HepG2 (cell line): ENCODE results near the gene CD320. TPM values are rescaled to one million over a fixed set of nuclear protein-coding genes. Genes with fewer than 3 reads are reported as not detected.

Source experiments
- CEBPB ChIP-seq: IDR thresholded peaks from 2 replicates; pipeline ENCODE4 v1.6.1; 2011; ENCODE audit warnings: low read depth, low read length, improper control_type of control experiment, borderline replicate concordance
- GABPB1 ChIP-seq: IDR thresholded peaks from 2 replicates; pipeline ENCODE4 v1.6.1; 2016; ENCODE audit warnings: mild to moderate bottlenecking, missing genetic modification reagents, moderate library complexity, missing compliant biosample characterization
- GPN1 ChIP-seq: sonication (generic); formaldehyde crosslinking; IDR thresholded peaks from 2 replicates; pipeline ENCODE4 v1.5.1; 2020; ENCODE audit warnings: missing genetic modification reagents, borderline replicate concordance
- KDM5B ChIP-seq: sonication (generic); formaldehyde crosslinking; IDR thresholded peaks from 2 replicates; pipeline ENCODE4 v1.4.0; 2020; ENCODE audit warnings: missing genetic modification reagents, mild to moderate bottlenecking, borderline replicate concordance
- KLF11 ChIP-seq: IDR thresholded peaks from 2 replicates; pipeline ENCODE4 v1.6.1; 2016; ENCODE audit warnings: missing compliant biosample characterization
- MXI1 ChIP-seq: IDR thresholded peaks from 3 replicates; pipeline ENCODE4 v1.6.1; 2012; ENCODE audit warnings: low read depth, low read length, inconsistent platforms, borderline replicate concordance
- NFYC ChIP-seq: IDR thresholded peaks from 2 replicates; pipeline ENCODE4 v1.6.1; 2016; ENCODE audit warnings: missing genetic modification reagents, missing compliant biosample characterization
- NONO ChIP-seq, 2 experiments: fragments of 450-650 bp in 1 of 2; sonication (generic) in 1 of 2; formaldehyde crosslinking in 1 of 2; IDR thresholded peaks in 1 of 2; conservative IDR thresholded peaks in 1 of 2; 2 replicates each; pipeline versions ENCODE4 v1.6.1 to v1.8.0; 2017 to 2022; ENCODE audit warnings: mild to moderate bottlenecking in 1 of 2, missing genetic modification reagents in 1 of 2, moderate library complexity in 1 of 2
- NR2F6 ChIP-seq, 2 experiments: IDR thresholded peaks; 2 replicates each; pipeline ENCODE4 v1.6.1; 2016; ENCODE audit warnings: antibody characterized with exemption in 1 of 2, mild to moderate bottlenecking in 1 of 2
- POLR2AphosphoS5 ChIP-seq: IDR thresholded peaks from 2 replicates; pipeline ENCODE4 v1.6.1; 2012; ENCODE audit warnings: low read depth, low read length
- RARA ChIP-seq: IDR thresholded peaks from 2 replicates; pipeline ENCODE4 v1.6.1; 2016; ENCODE audit warnings: missing genetic modification reagents, missing compliant biosample characterization
- SAP130 ChIP-seq: IDR thresholded peaks from 2 replicates; pipeline ENCODE4 v1.6.1; 2016; ENCODE audit warnings: low read depth
- ZBTB7B ChIP-seq: sonication (generic); formaldehyde crosslinking; IDR thresholded peaks from 2 replicates; pipeline ENCODE4 v1.4.0; 2020; ENCODE audit warnings: missing genetic modification reagents
- ZFX ChIP-seq: sonication (generic); formaldehyde crosslinking; IDR thresholded peaks from 2 replicates; pipeline ENCODE4 v1.4.0; 2020; ENCODE audit warnings: mild to moderate bottlenecking, low read depth, missing genetic modification reagents, moderate library complexity
- ZMYM4 ChIP-seq: sonication (generic); formaldehyde crosslinking; IDR thresholded peaks from 2 replicates; pipeline ENCODE4 v1.8.1; 2023; ENCODE audit warnings: mild to moderate bottlenecking, missing genetic modification reagents
- ZNF138 ChIP-seq: sonication (generic); formaldehyde crosslinking; IDR thresholded peaks from 2 replicates; pipeline ENCODE4 v1.5.0; 2020; ENCODE audit warnings: mild to moderate bottlenecking, low read depth, missing genetic modification reagents
- ZNF33B ChIP-seq: sonication (generic); formaldehyde crosslinking; IDR thresholded peaks from 2 replicates; pipeline ENCODE4 v1.5.1; 2020; ENCODE audit warnings: mild to moderate bottlenecking, missing genetic modification reagents
- ZNF367 ChIP-seq: sonication (generic); formaldehyde crosslinking; IDR thresholded peaks from 2 replicates; pipeline ENCODE4 v1.4.0; 2020; ENCODE audit warnings: missing genetic modification reagents, borderline replicate concordance
- ZNF501 ChIP-seq: sonication (generic); formaldehyde crosslinking; IDR thresholded peaks from 2 replicates; pipeline ENCODE4 v1.5.1; 2020; ENCODE audit warnings: mild to moderate bottlenecking, moderate library complexity, missing genetic modification reagents
- ZNF570 ChIP-seq: sonication (generic); formaldehyde crosslinking; IDR thresholded peaks from 2 replicates; pipeline ENCODE4 v1.4.0; 2020; ENCODE audit warnings: mild to moderate bottlenecking, missing genetic modification reagents, borderline replicate concordance
- ZNF777 ChIP-seq: sonication (generic); formaldehyde crosslinking; IDR thresholded peaks from 2 replicates; pipeline ENCODE4 v1.4.0; 2020; ENCODE audit warnings: missing genetic modification reagents
- polyA plus RNA-seq, 8 experiments: library from polyadenylated mRNA; depleted of rRNA in 3 of 8; stranded (reverse) in 7 of 8; unstranded in 1 of 8; fragments of >200 nt; fragmentation: Illumina TruSeq in 4 of 8; extraction: Trizol in 4 of 8; gene quantifications; 2 replicates each; pipeline versions ENCODE4 v1.2.1 to v1.2.3, GENCODE V29; 2011 to 2016; ENCODE audit warnings: low read depth in 4 of 8, missing spikeins in 1 of 8, mixed read lengths in 1 of 8; ENCODE audit not compliant: insufficient read depth in 1 of 8
- total RNA-seq, 5 experiments: library from RNA; depleted of rRNA; stranded (reverse); fragments of >200 nt; fragmentation: Illumina TruSeq; extraction: Trizol; gene quantifications; 2 replicates each; pipeline ENCODE4 v1.2.3, GENCODE V29; 2016; ENCODE audit warnings: low read depth in 1 of 5
- TF ChIP-seq, protein P1 (sequence below): sonication (generic); formaldehyde crosslinking; IDR thresholded peaks from 2 replicates; pipeline ENCODE4; 2020; ENCODE audit warnings: missing genetic modification reagents, mild to moderate bottlenecking, borderline replicate concordance
- TF ChIP-seq, protein P2 (sequence below): sonication (generic); formaldehyde crosslinking; IDR thresholded peaks from 2 replicates; pipeline ENCODE4 v1.4.0; 2020; ENCODE audit warnings: missing genetic modification reagents
- TF ChIP-seq, protein P3 (sequence below): sonication (generic); formaldehyde crosslinking; IDR thresholded peaks from 2 replicates; pipeline ENCODE4 v1.4.0; 2020; ENCODE audit warnings: mild to moderate bottlenecking, missing genetic modification reagents
- TF ChIP-seq, protein P4 (sequence below): sonication (generic); formaldehyde crosslinking; IDR thresholded peaks from 2 replicates; pipeline ENCODE4 v1.8.1; 2022; ENCODE audit warnings: mild to moderate bottlenecking, missing genetic modification reagents

The CD320 gene
- total and polyA plus RNA-seq, 2 of the 13 experiments (the other 11 are each of a cell fraction or from before 2014, with no cell fraction given): 83.1 to 99.9 TPM

DNA sequence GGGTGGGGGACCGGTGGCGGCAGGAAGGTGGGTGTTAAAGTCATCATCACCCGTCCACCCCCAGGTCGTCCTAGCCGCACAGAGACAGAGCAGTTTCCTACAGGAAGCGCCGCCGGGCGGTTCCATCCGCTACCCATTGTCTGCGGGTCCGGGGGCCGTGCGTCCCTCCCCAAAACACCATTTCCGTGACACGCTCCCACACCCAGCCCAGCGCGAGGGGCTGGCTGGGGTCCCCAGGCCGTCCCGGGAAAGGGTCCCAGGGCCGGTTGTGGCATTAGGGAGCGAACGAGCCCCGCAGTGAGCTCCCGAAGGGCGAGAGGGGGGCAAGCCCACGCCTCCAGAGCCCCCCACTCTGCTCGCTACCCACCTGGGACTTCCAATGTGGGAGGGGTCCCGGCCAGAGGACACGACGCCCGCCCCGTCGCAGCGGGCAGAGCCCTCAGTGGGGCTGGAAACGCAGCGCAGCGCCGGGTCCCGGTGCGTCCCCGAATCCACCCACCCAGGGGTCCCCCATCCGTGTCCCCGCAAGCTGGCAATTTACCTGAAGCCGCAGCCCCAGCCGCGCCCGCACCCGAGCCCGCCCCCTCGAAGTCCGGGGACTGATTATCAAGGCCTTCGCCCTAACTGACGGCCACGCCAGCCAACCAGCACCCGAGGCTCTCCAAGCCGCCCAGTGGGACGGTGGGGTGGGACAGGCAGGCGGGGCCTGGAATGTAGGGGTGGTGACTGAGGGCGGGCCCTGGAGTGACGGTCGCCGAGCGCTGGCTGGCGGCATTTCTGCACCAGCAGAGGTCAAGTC is 34.7 kb upstream of the CD320 start, which contains the start of gene KANK3 (continued):
- TF ChIP-seq, protein P1, sequence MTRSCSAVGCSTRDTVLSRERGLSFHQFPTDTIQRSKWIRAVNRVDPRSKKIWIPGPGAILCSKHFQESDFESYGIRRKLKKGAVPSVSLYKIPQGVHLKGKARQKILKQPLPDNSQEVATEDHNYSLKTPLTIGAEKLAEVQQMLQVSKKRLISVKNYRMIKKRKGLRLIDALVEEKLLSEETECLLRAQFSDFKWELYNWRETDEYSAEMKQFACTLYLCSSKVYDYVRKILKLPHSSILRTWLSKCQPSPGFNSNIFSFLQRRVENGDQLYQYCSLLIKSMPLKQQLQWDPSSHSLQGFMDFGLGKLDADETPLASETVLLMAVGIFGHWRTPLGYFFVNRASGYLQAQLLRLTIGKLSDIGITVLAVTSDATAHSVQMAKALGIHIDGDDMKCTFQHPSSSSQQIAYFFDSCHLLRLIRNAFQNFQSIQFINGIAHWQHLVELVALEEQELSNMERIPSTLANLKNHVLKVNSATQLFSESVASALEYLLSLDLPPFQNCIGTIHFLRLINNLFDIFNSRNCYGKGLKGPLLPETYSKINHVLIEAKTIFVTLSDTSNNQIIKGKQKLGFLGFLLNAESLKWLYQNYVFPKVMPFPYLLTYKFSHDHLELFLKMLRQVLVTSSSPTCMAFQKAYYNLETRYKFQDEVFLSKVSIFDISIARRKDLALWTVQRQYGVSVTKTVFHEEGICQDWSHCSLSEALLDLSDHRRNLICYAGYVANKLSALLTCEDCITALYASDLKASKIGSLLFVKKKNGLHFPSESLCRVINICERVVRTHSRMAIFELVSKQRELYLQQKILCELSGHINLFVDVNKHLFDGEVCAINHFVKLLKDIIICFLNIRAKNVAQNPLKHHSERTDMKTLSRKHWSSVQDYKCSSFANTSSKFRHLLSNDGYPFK (CRISPR knock-in tag): 0 out of 2 replicates have a peak, but pooled peaks have one; percentile 16
- TF ChIP-seq, protein P2, sequence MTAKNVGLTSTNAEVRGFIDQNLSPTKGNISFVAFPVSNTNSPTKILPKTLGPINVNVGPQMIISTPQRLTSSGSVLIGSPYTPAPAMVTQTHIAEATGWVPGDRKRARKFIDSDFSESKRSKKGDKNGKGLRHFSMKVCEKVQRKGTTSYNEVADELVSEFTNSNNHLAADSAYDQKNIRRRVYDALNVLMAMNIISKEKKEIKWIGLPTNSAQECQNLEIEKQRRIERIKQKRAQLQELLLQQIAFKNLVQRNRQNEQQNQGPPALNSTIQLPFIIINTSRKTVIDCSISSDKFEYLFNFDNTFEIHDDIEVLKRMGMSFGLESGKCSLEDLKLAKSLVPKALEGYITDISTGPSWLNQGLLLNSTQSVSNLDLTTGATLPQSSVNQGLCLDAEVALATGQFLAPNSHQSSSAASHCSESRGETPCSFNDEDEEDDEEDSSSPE (CRISPR knock-in tag): 0 out of 2 replicates have a peak, but pooled peaks have one; percentile 28
- peak; percentile 63; the same call in 1 of the 2 replicates for TF ChIP-seq GABPB1
- TF ChIP-seq ZNF367: no peak
- TF ChIP-seq, protein P3, sequence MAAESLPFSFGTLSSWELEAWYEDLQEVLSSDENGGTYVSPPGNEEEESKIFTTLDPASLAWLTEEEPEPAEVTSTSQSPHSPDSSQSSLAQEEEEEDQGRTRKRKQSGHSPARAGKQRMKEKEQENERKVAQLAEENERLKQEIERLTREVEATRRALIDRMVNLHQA (CRISPR knock-in tag): no peak
- TF ChIP-seq ZNF33B (CRISPR knock-in tag): no peak
- TF ChIP-seq KDM5B (CRISPR knock-in tag): peak; percentile 42; the same call in 1 of the 2 replicates
- TF ChIP-seq ZNF501 (CRISPR knock-in tag): peak; percentile 69
- peak; percentile 20; the same call in 1 of the 2 replicates for TF ChIP-seq ZMYM4 (CRISPR knock-in tag)
- no peak for TF ChIP-seq GPN1
- TF ChIP-seq ZNF777 (CRISPR knock-in tag): peak; percentile 99
- TF ChIP-seq MXI1: no peak; the same call in 2 of the 3 replicates
- TF ChIP-seq NR2F6 (IDR thresholded peaks at IDR 0.05): no peak
- peak; percentile 27; the same call in 1 of the 2 replicates for TF ChIP-seq NR2F6 (CRISPR knock-in tag; IDR thresholded peaks at IDR 0.05)
- no peak for TF ChIP-seq ZNF138 (CRISPR knock-in tag)
- peak; percentile 45; the same call in 1 of the 2 replicates for TF ChIP-seq SAP130 (CRISPR knock-in tag)
- TF ChIP-seq CEBPB: no peak
- TF ChIP-seq POLR2AphosphoS5: no peak
- no peak for TF ChIP-seq ZNF570
- TF ChIP-seq, protein P4, sequence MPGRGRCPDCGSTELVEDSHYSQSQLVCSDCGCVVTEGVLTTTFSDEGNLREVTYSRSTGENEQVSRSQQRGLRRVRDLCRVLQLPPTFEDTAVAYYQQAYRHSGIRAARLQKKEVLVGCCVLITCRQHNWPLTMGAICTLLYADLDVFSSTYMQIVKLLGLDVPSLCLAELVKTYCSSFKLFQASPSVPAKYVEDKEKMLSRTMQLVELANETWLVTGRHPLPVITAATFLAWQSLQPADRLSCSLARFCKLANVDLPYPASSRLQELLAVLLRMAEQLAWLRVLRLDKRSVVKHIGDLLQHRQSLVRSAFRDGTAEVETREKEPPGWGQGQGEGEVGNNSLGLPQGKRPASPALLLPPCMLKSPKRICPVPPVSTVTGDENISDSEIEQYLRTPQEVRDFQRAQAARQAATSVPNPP (CRISPR knock-in tag): no peak
- TF ChIP-seq ZBTB7B (CRISPR knock-in tag): peak; percentile 40; the same call in 1 of the 2 replicates
- no peak for TF ChIP-seq ZFX (CRISPR knock-in tag)
- TF ChIP-seq RARA (CRISPR knock-in tag): no peak
- TF ChIP-seq NONO (IDR thresholded peaks at IDR 0.05): no peak
- no peak for TF ChIP-seq NONO (CRISPR knock-in tag; conservative IDR thresholded peaks at IDR 0.05)
- peak; percentile 97 for TF ChIP-seq NFYC (CRISPR knock-in tag)
- TF ChIP-seq KLF11 (CRISPR knock-in tag): no peak
